ENCODE data around the gene GATAD2A. TPM values are rescaled to one million over a fixed set of nuclear protein-coding genes. Genes with fewer than 3 reads are reported as not detected.

Gene GATAD2A
- total and polyA plus RNA-seq, 2 of the 8 experiments (the other 6 are each of a cell fraction or from before 2014, with no cell fraction given): 38.4 to 205 TPM

DNA sequence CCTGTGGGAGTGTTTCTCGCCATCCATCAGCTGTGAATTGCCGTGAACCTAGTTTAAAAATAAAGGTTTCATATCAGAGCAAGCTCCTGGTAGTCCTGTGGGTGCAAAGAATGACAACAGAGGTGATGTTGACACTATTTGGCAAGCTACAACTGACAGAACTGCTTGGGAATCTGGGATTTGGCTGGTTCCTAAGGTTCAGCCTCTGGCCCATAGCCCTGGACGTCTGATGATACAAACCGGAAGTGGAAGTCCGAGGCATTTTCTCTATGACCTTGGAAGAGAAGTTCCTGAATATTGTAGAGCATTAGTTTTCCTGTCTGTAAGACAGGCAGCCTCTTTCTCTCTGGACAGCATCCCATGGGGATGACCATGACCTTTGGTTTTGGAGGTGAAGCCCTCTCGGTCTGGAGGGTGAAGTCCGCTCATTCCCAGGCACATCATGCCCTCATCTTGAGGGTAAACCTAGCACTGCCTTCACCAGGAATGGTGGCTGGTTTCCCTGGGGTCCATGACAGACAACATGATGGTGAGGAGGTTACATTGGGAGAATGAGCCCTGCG, 29.1 kb downstream of the GATAD2A start:
- H3K36me3 ChIP-seq (ENCODE audit: control insufficient read depth in 2 of 4, insufficient read depth in 4 of 4, low read length in 3 of 4): no peaks in the 10 kb centered on the region
- H3K9me3 ChIP-seq (ENCODE audit: insufficient read depth in 2 of 2, low read depth in 1 of 2, low read length in 1 of 2): no peaks in the 10 kb centered on the region
- WGBS, 2 experiments (ENCODE audit: extremely low coverage in 1 of 2, insufficient coverage in 1 of 2, insufficient read length in 1 of 2, insufficient replicate concordance in 2 of 2, low coverage in 1 of 2, low lambda C conversion rate in 2 of 2, missing lambda C conversion rate in 1 of 2): 91% methylated on average over 8 of the region's 8 CpGs; no CpG with 5 or more reads in 1 of the 2 experiments
- no peak overlapping the region for H2BK12ac ChIP-seq (ENCODE audit: low read depth, low read length)
- no peak overlapping the region for H2BK5ac ChIP-seq (ENCODE audit: low read depth, low read length)
- peaks cover 0 to 3% (median 0%) of the 10 kb centered on the region in 4 experiments; a peak in 3 of 7 replicates for H3K4me1 ChIP-seq (replicated peaks in 1 of 4; ENCODE audit: control insufficient read depth in 3 of 4, insufficient read depth in 4 of 4, low read length in 3 of 4)
- H3K4ac ChIP-seq (replicated peaks; ENCODE audit: insufficient read length, low read depth, low read length): no peak overlapping the region
- no peak overlapping the region for H3K23ac ChIP-seq (ENCODE audit: insufficient read length)
- no peaks in the 10 kb centered on the region; the same call in 1 of the 2 replicates for H3K23me2 ChIP-seq (ENCODE audit: low read depth, low read length)
- peaks cover 41% of the 10 kb centered on the region for H3K79me1 ChIP-seq (ENCODE audit: low read depth, low read length)
- H3K4me3 ChIP-seq (ENCODE audit: extremely low read depth in 1 of 4, insufficient read depth in 2 of 4, low read depth in 3 of 4, low read length in 4 of 4): no peak overlapping the region
- no peak for FAIRE-seq
- ChIA-PET CTCF (ENCODE audit: partially characterized antibody) (interaction anchor here (0.8 to 2.4 kb wide), 3 partner anchors 24 to 56 kb away, joined by 3 to 6 read pairs (median 3); no protein-coding TSS in a partner anchor), POLR2A (ENCODE audit: partially characterized antibody) (interaction anchor here (0.6 to 0.8 kb wide), 2 partner anchors 13 to 70 kb away, joined by 3 read pairs; no protein-coding TSS in a partner anchor)
- H3K18ac ChIP-seq (ENCODE audit: extremely low read depth, low read length): no peak overlapping the region
- no peaks in the 10 kb centered on the region for H3K27me3 ChIP-seq (replicated peaks in 1 of 4; ENCODE audit: control insufficient read depth in 3 of 4, extremely low read depth in 1 of 4, insufficient read depth in 3 of 4, low read length in 3 of 4)
- H4K8ac ChIP-seq (ENCODE audit: extremely low read depth, insufficient read depth, low read length): no peak overlapping the region
- no peak overlapping the region for H2BK120ac ChIP-seq (replicated peaks; ENCODE audit: low read depth, low read length)
- H4K91ac ChIP-seq (replicated peaks; ENCODE audit: insufficient read length, low read length): no peak overlapping the region
- no peak overlapping the region for H3K14ac ChIP-seq (ENCODE audit: insufficient read length)
- DNase-seq (ENCODE audit: low read depth in 1 of 2, low spot score in 2 of 2): no peak
- H3K79me2 ChIP-seq (ENCODE audit: control insufficient read depth in 1 of 2, insufficient read depth in 2 of 2, low read length in 2 of 2): peaks cover 27 to 100% of the 10 kb centered on the region in 2 experiments
- no peak overlapping the region for H3K4me2 ChIP-seq (ENCODE audit: insufficient read depth in 1 of 2, low read depth in 2 of 2, low read length in 2 of 2)
- H3K56ac ChIP-seq (replicated peaks; ENCODE audit: insufficient read length, low read depth, low read length): no peak overlapping the region
- no peak overlapping the region for H2AFZ ChIP-seq (ENCODE audit: low read length)
- H2AK5ac ChIP-seq (ENCODE audit: low read depth, low read length): no peak overlapping the region
- H3K27ac ChIP-seq (ENCODE audit: low read depth, low read length): no peak overlapping the region
- no peak overlapping the region for H3K9ac ChIP-seq (replicated peaks in 1 of 4; ENCODE audit: extremely low read depth in 1 of 4, low read depth in 3 of 4, low read length in 3 of 4)
- no peak overlapping the region for H4K5ac ChIP-seq (ENCODE audit: insufficient read length, low read depth, low read length)
- no peak overlapping the region for H2BK20ac ChIP-seq (ENCODE audit: low read length)
- no peak overlapping the region for H2BK15ac ChIP-seq (ENCODE audit: low read length)
- H4K20me1 ChIP-seq (replicated peaks in 1 of 2; ENCODE audit: control insufficient read depth in 1 of 2, insufficient read depth in 2 of 2, low read length in 2 of 2): peaks cover 34 to 47% of the 10 kb centered on the region in 2 experiments
- no peak for TF ChIP-seq CHD2 (IDR thresholded peaks at IDR 0.05; ENCODE audit: low read length)
- TF ChIP-seq TCF12 (IDR thresholded peaks at IDR 0.05; ENCODE audit: low read depth, low read length): no peak
- no peak for TF ChIP-seq GTF2F1 (IDR thresholded peaks at IDR 0.05; ENCODE audit: borderline replicate concordance, low read depth, low read length)
- TF ChIP-seq BRCA1 (IDR thresholded peaks at IDR 0.05; ENCODE audit: low read depth, low read length): no peak
- TF ChIP-seq YY1 (IDR thresholded peaks at IDR 0.05; ENCODE audit: low read depth, low read length): no peak
- TF ChIP-seq CBX5 (IDR thresholded peaks at IDR 0.05; ENCODE audit: low read depth, low read length): no peak
- no peak for TF ChIP-seq BACH1 (IDR thresholded peaks at IDR 0.05; ENCODE audit: low read length)

All from H1 (cell line).